SK-N-SH treated with all-trans-retinoic acid at 6 μM for 48 hours (cell line): Measurements from ENCODE around the gene BCL2L14.

Source experiments
- ARNTL ChIP-seq: fragments of 450-650 bp; formaldehyde crosslinking; IDR thresholded peaks from 2 replicates; pipeline ENCODE4 v1.5.0; 2020; ENCODE audit warnings: low read depth, mild to moderate bottlenecking, moderate library complexity, borderline replicate concordance
- BACH2 ChIP-seq: fragments of 250-450 bp; sonication (Bioruptor Pico); IDR thresholded peaks from 2 replicates; pipeline ENCODE4 v1.9.0; 2021; ENCODE audit warnings: mild to moderate bottlenecking, borderline replicate concordance
- ISL1 ChIP-seq: fragments of 250-450 bp; sonication (Bioruptor Pico); IDR thresholded peaks from 2 replicates; pipeline ENCODE4 v2.1.2; 2022; ENCODE audit warnings: mild to moderate bottlenecking, moderate library complexity
- RARB ChIP-seq: fragments of 250-450 bp; sonication (Bioruptor Pico); IDR thresholded peaks from 2 replicates; pipeline ENCODE4 v1.8.0; 2021; ENCODE audit warnings: mild to moderate bottlenecking, moderate library complexity
- TOX ChIP-seq: fragments of 250-450 bp; sonication (Bioruptor Pico); IDR thresholded peaks from 2 replicates; pipeline ENCODE4 v1.8.0; 2021; ENCODE audit warnings: mild to moderate bottlenecking, moderate library complexity, borderline replicate concordance
- ZFP3 ChIP-seq: fragments of 250-450 bp; sonication (Bioruptor Pico); IDR thresholded peaks from 2 replicates; pipeline ENCODE4 v1.5.0; 2020; ENCODE audit warnings: mild to moderate bottlenecking, moderate library complexity
- ZFP30 ChIP-seq: fragments of 450-650 bp; formaldehyde crosslinking; IDR thresholded peaks from 2 replicates; pipeline ENCODE4 v1.5.0; 2022; ENCODE audit warnings: mild to moderate bottlenecking, moderate library complexity
- ZNF8 ChIP-seq: fragments of 450-650 bp; formaldehyde crosslinking; IDR thresholded peaks from 2 replicates; pipeline ENCODE4 v1.5.0; 2020; ENCODE audit warnings: mild to moderate bottlenecking, moderate library complexity
- TF ChIP-seq, protein P1 (sequence below): fragments of 250-450 bp; sonication (Bioruptor Pico); IDR thresholded peaks from 2 replicates; pipeline ENCODE4 v1.5.1; 2021; ENCODE audit warnings: mild to moderate bottlenecking, moderate library complexity
- TF ChIP-seq, protein P2 (sequence below): fragments of 250-450 bp; sonication (Bioruptor Pico); IDR thresholded peaks from 2 replicates; pipeline ENCODE4 v1.8.0; 2020; ENCODE audit warnings: mild to moderate bottlenecking, moderate library complexity, borderline replicate concordance
- TF ChIP-seq, protein P3 (sequence below): fragments of 250-450 bp; sonication (Bioruptor Pico); IDR thresholded peaks from 2 replicates; pipeline ENCODE4 v1.5.0; 2020; ENCODE audit warnings: mild to moderate bottlenecking, moderate library complexity

DNA sequence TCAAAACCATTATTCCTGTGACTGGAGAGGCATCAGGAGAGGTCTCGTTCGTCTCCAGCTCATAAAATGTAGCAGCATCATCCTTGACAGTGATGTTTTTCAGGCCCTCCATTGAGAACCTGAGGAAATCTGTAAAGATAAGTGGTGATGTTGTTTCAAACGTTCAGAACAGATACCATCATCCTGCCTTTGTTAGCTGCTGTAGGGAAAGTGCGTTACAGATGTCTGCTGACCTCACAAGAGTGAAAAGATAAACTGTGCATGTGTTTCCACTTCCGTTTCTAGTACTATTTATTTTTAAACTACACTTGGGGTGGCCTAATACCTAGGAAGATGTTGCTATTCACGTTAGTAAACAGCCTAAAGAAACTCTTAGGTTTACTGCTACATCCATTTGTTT lies 28.4 kb downstream of the BCL2L14 start:
- TF ChIP-seq RARB (CRISPR knock-in tag) (no peak), ZFP30 (no peak), BACH2 (no peak; the same call in 1 of the 2 replicates), ISL1 (peak; percentile 51; the same call in 1 of the 2 replicates), ZNF8 (no peak), ZFP3 (CRISPR knock-in tag) (peak; percentile 39; the same call in 1 of the 2 replicates), ARNTL (CRISPR knock-in tag) (no peak), TOX (CRISPR knock-in tag) (no peak)
- TF ChIP-seq, protein P1, sequence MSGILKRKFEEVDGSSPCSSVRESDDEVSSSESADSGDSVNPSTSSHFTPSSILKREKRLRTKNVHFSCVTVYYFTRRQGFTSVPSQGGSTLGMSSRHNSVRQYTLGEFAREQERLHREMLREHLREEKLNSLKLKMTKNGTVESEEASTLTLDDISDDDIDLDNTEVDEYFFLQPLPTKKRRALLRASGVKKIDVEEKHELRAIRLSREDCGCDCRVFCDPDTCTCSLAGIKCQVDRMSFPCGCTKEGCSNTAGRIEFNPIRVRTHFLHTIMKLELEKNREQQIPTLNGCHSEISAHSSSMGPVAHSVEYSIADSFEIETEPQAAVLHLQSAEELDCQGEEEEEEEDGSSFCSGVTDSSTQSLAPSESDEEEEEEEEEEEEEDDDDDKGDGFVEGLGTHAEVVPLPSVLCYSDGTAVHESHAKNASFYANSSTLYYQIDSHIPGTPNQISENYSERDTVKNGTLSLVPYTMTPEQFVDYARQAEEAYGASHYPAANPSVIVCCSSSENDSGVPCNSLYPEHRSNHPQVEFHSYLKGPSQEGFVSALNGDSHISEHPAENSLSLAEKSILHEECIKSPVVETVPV (CRISPR knock-in tag) = peak; percentile 92
- TF ChIP-seq, protein P2, sequence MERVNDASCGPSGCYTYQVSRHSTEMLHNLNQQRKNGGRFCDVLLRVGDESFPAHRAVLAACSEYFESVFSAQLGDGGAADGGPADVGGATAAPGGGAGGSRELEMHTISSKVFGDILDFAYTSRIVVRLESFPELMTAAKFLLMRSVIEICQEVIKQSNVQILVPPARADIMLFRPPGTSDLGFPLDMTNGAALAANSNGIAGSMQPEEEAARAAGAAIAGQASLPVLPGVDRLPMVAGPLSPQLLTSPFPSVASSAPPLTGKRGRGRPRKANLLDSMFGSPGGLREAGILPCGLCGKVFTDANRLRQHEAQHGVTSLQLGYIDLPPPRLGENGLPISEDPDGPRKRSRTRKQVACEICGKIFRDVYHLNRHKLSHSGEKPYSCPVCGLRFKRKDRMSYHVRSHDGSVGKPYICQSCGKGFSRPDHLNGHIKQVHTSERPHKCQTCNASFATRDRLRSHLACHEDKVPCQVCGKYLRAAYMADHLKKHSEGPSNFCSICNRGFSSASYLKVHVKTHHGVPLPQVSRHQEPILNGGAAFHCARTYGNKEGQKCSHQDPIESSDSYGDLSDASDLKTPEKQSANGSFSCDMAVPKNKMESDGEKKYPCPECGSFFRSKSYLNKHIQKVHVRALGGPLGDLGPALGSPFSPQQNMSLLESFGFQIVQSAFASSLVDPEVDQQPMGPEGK = no peak
- TF ChIP-seq, protein P3, sequence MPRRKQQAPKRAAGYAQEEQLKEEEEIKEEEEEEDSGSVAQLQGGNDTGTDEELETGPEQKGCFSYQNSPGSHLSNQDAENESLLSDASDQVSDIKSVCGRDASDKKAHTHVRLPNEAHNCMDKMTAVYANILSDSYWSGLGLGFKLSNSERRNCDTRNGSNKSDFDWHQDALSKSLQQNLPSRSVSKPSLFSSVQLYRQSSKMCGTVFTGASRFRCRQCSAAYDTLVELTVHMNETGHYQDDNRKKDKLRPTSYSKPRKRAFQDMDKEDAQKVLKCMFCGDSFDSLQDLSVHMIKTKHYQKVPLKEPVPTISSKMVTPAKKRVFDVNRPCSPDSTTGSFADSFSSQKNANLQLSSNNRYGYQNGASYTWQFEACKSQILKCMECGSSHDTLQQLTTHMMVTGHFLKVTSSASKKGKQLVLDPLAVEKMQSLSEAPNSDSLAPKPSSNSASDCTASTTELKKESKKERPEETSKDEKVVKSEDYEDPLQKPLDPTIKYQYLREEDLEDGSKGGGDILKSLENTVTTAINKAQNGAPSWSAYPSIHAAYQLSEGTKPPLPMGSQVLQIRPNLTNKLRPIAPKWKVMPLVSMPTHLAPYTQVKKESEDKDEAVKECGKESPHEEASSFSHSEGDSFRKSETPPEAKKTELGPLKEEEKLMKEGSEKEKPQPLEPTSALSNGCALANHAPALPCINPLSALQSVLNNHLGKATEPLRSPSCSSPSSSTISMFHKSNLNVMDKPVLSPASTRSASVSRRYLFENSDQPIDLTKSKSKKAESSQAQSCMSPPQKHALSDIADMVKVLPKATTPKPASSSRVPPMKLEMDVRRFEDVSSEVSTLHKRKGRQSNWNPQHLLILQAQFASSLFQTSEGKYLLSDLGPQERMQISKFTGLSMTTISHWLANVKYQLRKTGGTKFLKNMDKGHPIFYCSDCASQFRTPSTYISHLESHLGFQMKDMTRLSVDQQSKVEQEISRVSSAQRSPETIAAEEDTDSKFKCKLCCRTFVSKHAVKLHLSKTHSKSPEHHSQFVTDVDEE (CRISPR knock-in tag) = peak; percentile 96
